ENCODE results near the gene RAD23A. TPM values are rescaled to one million over a fixed set of nuclear protein-coding genes. Genes with fewer than 3 reads are reported as not detected.

The RAD23A gene
- total RNA-seq, 1 donor from 2014 or later, result 71.6 TPM

DNA sequence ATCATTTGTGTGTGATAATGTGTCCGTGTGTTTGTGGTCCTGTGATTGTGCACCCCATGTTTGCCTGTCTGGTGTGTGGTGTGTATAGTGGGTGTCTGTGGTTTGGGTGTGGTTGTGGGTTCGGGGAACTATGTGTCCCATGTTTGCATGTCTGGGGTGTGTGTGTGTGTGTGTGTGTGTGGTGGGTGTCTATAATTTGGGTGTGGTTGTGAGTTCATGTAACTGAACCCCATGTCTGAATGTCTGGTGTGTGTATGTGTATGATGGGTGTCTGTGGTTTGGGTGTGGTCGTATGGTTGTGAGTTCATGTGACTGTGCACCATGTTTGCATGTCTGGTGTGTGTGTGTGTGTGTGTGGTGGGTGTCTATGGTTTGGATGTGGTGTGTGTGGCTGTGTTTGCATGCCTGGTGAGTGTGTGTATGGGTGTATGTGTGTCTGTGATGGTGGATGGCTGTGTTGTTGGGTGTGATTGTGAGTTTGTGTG lies 38.5 kb downstream of the RAD23A start:
- H3K27ac Mint-ChIP-seq (ENCODE audit: unreplicated experiment), result no peak overlapping the region
- no peaks in the 10 kb centered on the region for H3K27me3 Mint-ChIP-seq (ENCODE audit: low read depth)
- peaks cover 9% of the 10 kb centered on the region for H3K4me1 Mint-ChIP-seq (ENCODE audit: low read depth)
- H3K9me3 Mint-ChIP-seq (ENCODE audit: low read depth), result no peaks in the 10 kb centered on the region
- no peaks in the 10 kb centered on the region for H3K36me3 Mint-ChIP-seq (ENCODE audit: low read depth)
- TF ChIP-seq, protein P1, sequence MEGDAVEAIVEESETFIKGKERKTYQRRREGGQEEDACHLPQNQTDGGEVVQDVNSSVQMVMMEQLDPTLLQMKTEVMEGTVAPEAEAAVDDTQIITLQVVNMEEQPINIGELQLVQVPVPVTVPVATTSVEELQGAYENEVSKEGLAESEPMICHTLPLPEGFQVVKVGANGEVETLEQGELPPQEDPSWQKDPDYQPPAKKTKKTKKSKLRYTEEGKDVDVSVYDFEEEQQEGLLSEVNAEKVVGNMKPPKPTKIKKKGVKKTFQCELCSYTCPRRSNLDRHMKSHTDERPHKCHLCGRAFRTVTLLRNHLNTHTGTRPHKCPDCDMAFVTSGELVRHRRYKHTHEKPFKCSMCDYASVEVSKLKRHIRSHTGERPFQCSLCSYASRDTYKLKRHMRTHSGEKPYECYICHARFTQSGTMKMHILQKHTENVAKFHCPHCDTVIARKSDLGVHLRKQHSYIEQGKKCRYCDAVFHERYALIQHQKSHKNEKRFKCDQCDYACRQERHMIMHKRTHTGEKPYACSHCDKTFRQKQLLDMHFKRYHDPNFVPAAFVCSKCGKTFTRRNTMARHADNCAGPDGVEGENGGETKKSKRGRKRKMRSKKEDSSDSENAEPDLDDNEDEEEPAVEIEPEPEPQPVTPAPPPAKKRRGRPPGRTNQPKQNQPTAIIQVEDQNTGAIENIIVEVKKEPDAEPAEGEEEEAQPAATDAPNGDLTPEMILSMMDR (IDR thresholded peaks at IDR 0.05), result no peak
- no peak for DNase-seq (ENCODE audit: low spot score)
- no peak overlapping the region for H3K4me3 Mint-ChIP-seq (ENCODE audit: unreplicated experiment)

DNA sequence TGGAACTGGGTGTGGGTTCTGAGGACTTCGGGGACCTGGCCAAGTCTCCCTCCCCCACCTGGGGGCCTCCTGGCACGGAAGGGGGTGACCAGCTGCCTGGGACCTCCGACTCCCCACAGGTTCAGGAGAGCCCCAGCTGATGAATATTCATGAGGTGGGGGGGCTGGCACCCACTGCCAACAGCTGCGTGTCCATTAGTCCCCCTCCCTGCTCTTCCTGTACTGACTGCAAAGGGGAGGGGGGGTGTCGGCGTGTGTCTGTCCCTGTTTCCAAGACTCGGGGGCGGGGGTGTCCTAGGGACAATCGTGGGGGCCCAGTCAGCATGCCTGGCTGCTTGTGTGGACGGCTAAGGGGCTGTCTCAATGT lies 39.0 kb downstream of the RAD23A start:
- H3K4me1 Mint-ChIP-seq (ENCODE audit: low read depth), result peaks cover 9% of the 10 kb centered on the region
- peak overlapping the region; percentile 81 for H3K27ac Mint-ChIP-seq (ENCODE audit: unreplicated experiment)
- no peaks in the 10 kb centered on the region for H3K9me3 Mint-ChIP-seq (ENCODE audit: low read depth)

DNA sequence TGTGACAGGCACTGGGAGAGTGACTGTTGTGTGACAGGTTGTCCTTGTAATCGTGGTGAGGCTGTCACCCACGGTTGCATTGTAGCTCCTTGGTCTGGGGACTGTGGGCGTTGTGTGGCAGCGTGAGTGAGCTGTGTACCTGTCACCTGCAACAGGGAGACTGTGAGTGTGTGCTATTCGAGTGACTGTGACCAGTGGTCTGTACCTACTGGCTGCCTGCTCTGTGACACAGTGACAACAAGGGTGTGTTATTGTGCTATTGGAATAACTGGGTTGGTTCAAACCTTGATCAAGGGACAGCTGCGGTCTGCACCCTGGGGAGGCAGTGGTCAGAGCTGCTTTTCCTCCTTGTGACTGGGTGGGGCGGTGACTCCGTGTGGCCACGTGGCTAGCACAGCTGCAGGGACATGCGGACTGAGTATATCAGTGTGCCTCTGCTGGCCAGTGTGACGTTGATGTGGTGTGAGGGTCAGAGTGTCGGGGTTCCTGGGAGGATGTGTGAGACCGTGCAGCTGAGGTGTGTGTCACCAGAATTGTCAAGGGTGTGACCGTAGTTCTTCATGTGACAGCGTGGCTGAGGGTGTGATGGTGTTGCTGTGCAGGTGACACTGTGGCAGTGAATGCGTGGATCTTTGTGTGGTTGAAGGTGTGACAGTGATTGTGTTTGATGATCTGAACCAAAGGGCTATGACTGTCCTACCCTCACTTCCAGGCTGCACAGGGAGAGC lies 39.6 kb downstream of the RAD23A start:
- no peak for DNase-seq (ENCODE audit: low spot score)

More for the DNA sequence above, 39.0 kb downstream of the RAD23A start:
- no peak overlapping the region for H3K4me3 Mint-ChIP-seq (ENCODE audit: unreplicated experiment)
- TF ChIP-seq, protein P1 (IDR thresholded peaks at IDR 0.05), result no peak
- H3K36me3 Mint-ChIP-seq (ENCODE audit: low read depth), result no peaks in the 10 kb centered on the region
- H3K27me3 Mint-ChIP-seq (ENCODE audit: low read depth), result no peaks in the 10 kb centered on the region
- DNase-seq (ENCODE audit: low spot score), result no peak

GRCh38 chr19:12986726-12987125 lies 41.1 kb downstream of the RAD23A start:
- peaks cover 9% of the 10 kb centered on the region for H3K4me1 Mint-ChIP-seq (ENCODE audit: low read depth)
- no peaks in the 10 kb centered on the region for H3K27me3 Mint-ChIP-seq (ENCODE audit: low read depth)
- no peak overlapping the region for H3K27ac Mint-ChIP-seq (ENCODE audit: unreplicated experiment)
- no peak overlapping the region for H3K4me3 Mint-ChIP-seq (ENCODE audit: unreplicated experiment)
- DNase-seq (ENCODE audit: low spot score), result no peak
- TF ChIP-seq, protein P1 (IDR thresholded peaks at IDR 0.05), result no peak
- H3K36me3 Mint-ChIP-seq (ENCODE audit: low read depth), result no peaks in the 10 kb centered on the region
- no peaks in the 10 kb centered on the region for H3K9me3 Mint-ChIP-seq (ENCODE audit: low read depth)

More for the DNA sequence above, 39.6 kb downstream of the RAD23A start:
- Mint-ChIP-seq H3K27me3 (ENCODE audit: low read depth) (no peaks in the 10 kb centered on the region), H3K9me3 (ENCODE audit: low read depth) (no peaks in the 10 kb centered on the region), H3K36me3 (ENCODE audit: low read depth) (no peaks in the 10 kb centered on the region), H3K4me1 (ENCODE audit: low read depth) (peaks cover 9% of the 10 kb centered on the region), H3K27ac (ENCODE audit: unreplicated experiment) (peak overlapping the region; percentile 81), H3K4me3 (ENCODE audit: unreplicated experiment) (no peak overlapping the region)
- TF ChIP-seq, protein P1 (IDR thresholded peaks at IDR 0.05), result peak; percentile 24

GRCh38 chr19:12987190-12987589 lies 41.5 kb downstream of the RAD23A start:
- no peaks in the 10 kb centered on the region for H3K36me3 Mint-ChIP-seq (ENCODE audit: low read depth)
- no peak for DNase-seq (ENCODE audit: low spot score)
- no peaks in the 10 kb centered on the region for H3K27me3 Mint-ChIP-seq (ENCODE audit: low read depth)
- H3K4me1 Mint-ChIP-seq (ENCODE audit: low read depth), result peaks cover 9% of the 10 kb centered on the region
- H3K9me3 Mint-ChIP-seq (ENCODE audit: low read depth), result no peaks in the 10 kb centered on the region
- no peak overlapping the region for H3K27ac Mint-ChIP-seq (ENCODE audit: unreplicated experiment)
- no peak overlapping the region for H3K4me3 Mint-ChIP-seq (ENCODE audit: unreplicated experiment)
- TF ChIP-seq, protein P1 (IDR thresholded peaks at IDR 0.05), result no peak
